Neural cell (in vitro differentiated cells): ENCODE data around the gene PCP2. TPM values are rescaled to one million over a fixed set of nuclear protein-coding genes. Genes with fewer than 3 reads are reported as not detected.

Experiments
- H2AFZ ChIP-seq: fragments of 200-600, 300-800 bp; sonication (generic), shearing (Covaris generic); 2 replicates; pipeline ENCODE4 v1.6.0; 2014; ENCODE audit warnings: low read depth, mild to moderate bottlenecking, antibody characterized with exemption, low read length, moderate library complexity
- H3F3A ChIP-seq: fragments of 200-600 bp; shearing (Covaris generic); 2 replicates; pipeline ENCODE4 v1.6.1; 2016; ENCODE audit warnings: mild to moderate bottlenecking, moderate library complexity, mixed read lengths, antibody characterized with exemption, low read length; ENCODE audit not compliant: insufficient read depth, poor library complexity, severe bottlenecking
- H3K27ac ChIP-seq: fragments of 200-600, 300-800 bp; sonication (generic), shearing (Covaris generic); 2 replicates; pipeline ENCODE4 v1.5.1; 2014; ENCODE audit warnings: mild to moderate bottlenecking, low read length, moderate library complexity
- H3K27me3 ChIP-seq: fragments of 300-800, 200-600 bp; sonication (generic), shearing (Covaris generic); 2 replicates; pipeline ENCODE4 v1.6.0; 2014; ENCODE audit warnings: mild to moderate bottlenecking, low read depth, low read length, moderate library complexity; ENCODE audit not compliant: insufficient read depth
- H3K36me3 ChIP-seq: fragments of 300-800, 200-600 bp; sonication (generic), shearing (Covaris generic); 2 replicates; pipeline ENCODE4 v1.5.1; 2014; ENCODE audit warnings: mild to moderate bottlenecking, antibody characterized with exemption, low read length, moderate library complexity; ENCODE audit not compliant: insufficient read depth
- H3K4me2 ChIP-seq: fragments of 300-800, 200-600 bp; sonication (generic), shearing (Covaris generic); 2 replicates; pipeline ENCODE4 v1.6.0; 2014; ENCODE audit warnings: mild to moderate bottlenecking, low read length
- H3K4me3 ChIP-seq: fragments of 300-800, 200-600 bp; sonication (generic), shearing (Covaris generic); 2 replicates; pipeline ENCODE4 v1.5.1; 2014; ENCODE audit warnings: mild to moderate bottlenecking, low read length, moderate library complexity
- H3K79me2 ChIP-seq: fragments of 200-600 bp; shearing (Covaris generic); replicated peaks from 2 replicates; pipeline ENCODE4 v1.6.0; 2014; ENCODE audit warnings: mild to moderate bottlenecking, low read length, moderate library complexity; ENCODE audit not compliant: insufficient read depth
- H3K9ac ChIP-seq: fragments of 300-800, 200-600 bp; sonication (generic), shearing (Covaris generic); 2 replicates; pipeline ENCODE4 v1.6.1; 2016; ENCODE audit warnings: mild to moderate bottlenecking, low read length, mixed read lengths
- H3K9me2 ChIP-seq: fragments of 200-600 bp; shearing (Covaris generic); 2 replicates; pipeline ENCODE4 v1.6.1; 2016; ENCODE audit warnings: mild to moderate bottlenecking, low read length, mixed read lengths; ENCODE audit not compliant: insufficient read depth
- H3K9me3 ChIP-seq: fragments of 200-600, 300-800 bp; sonication (generic), shearing (Covaris generic); 2 replicates; pipeline ENCODE4 v1.6.1; 2016; ENCODE audit warnings: mild to moderate bottlenecking, mixed run types, low read length, moderate library complexity, mixed read lengths
- H4K20me1 ChIP-seq: fragments of 200-600 bp; shearing (Covaris generic); 2 replicates; pipeline ENCODE4 v1.6.1; 2016; ENCODE audit warnings: mild to moderate bottlenecking, mixed run types; ENCODE audit not compliant: insufficient read depth
- EP300 ChIP-seq: fragments of 450-650 bp; conservative IDR thresholded peaks from 2 replicates; pipeline ENCODE4 v1.6.1; 2014; ENCODE audit warnings: antibody characterized with exemption, mild to moderate bottlenecking, moderate library complexity; ENCODE audit not compliant: poor library complexity, severe bottlenecking
- EZH2 ChIP-seq: fragments of 200-600, 300-800 bp; shearing (Covaris generic), sonication (generic); IDR thresholded peaks from 2 replicates; pipeline ENCODE4 v1.6.1; 2014; ENCODE audit warnings: antibody characterized with exemption, low read length, borderline replicate concordance, mild to moderate bottlenecking; ENCODE audit not compliant: insufficient read depth, poor library complexity, severe bottlenecking
- MXI1 ChIP-seq: fragments of 450-650 bp; conservative IDR thresholded peaks from 2 replicates; pipeline ENCODE4 v1.6.1; 2014; ENCODE audit warnings: antibody characterized with exemption, mild to moderate bottlenecking; ENCODE audit not compliant: poor library complexity, severe bottlenecking
- POLR2AphosphoS5 ChIP-seq: IDR thresholded peaks from 2 replicates; pipeline ENCODE4 v1.6.1; 2012
- RAD21 ChIP-seq: fragments of 450-650 bp; conservative IDR thresholded peaks from 2 replicates; pipeline ENCODE4 v1.6.1; 2014; ENCODE audit warnings: antibody characterized with exemption, mild to moderate bottlenecking, moderate library complexity
- SMC3 ChIP-seq: fragments of 450-650 bp; conservative IDR thresholded peaks from 2 replicates; pipeline ENCODE4 v1.6.1; 2014; ENCODE audit warnings: antibody characterized with exemption, mild to moderate bottlenecking, moderate library complexity; ENCODE audit not compliant: poor library complexity
- TAF1 ChIP-seq: IDR thresholded peaks from 2 replicates; pipeline ENCODE4 v1.6.1; 2012; ENCODE audit warnings: low read depth
- polyA plus RNA-seq: library from polyadenylated mRNA; depleted of rRNA; stranded (reverse); fragments of >200 nt; gene quantifications from 2 replicates; pipeline ENCODE4 v1.2.3, GENCODE V29; 2014
- TF ChIP-seq, protein P1 (sequence below): IDR thresholded peaks from 2 replicates; pipeline ENCODE4 v1.6.1; 2012; ENCODE audit warnings: borderline replicate concordance
- TF ChIP-seq, protein P2 (sequence below): fragments of 450-650 bp; IDR thresholded peaks from 2 replicates; pipeline ENCODE4 v1.5.1; 2014; ENCODE audit warnings: antibody characterized with exemption, mild to moderate bottlenecking, moderate library complexity; ENCODE audit not compliant: poor library complexity, severe bottlenecking

Gene PCP2
- polyA plus RNA-seq, 1 donor from 2014 or later, result not detected

DNA sequence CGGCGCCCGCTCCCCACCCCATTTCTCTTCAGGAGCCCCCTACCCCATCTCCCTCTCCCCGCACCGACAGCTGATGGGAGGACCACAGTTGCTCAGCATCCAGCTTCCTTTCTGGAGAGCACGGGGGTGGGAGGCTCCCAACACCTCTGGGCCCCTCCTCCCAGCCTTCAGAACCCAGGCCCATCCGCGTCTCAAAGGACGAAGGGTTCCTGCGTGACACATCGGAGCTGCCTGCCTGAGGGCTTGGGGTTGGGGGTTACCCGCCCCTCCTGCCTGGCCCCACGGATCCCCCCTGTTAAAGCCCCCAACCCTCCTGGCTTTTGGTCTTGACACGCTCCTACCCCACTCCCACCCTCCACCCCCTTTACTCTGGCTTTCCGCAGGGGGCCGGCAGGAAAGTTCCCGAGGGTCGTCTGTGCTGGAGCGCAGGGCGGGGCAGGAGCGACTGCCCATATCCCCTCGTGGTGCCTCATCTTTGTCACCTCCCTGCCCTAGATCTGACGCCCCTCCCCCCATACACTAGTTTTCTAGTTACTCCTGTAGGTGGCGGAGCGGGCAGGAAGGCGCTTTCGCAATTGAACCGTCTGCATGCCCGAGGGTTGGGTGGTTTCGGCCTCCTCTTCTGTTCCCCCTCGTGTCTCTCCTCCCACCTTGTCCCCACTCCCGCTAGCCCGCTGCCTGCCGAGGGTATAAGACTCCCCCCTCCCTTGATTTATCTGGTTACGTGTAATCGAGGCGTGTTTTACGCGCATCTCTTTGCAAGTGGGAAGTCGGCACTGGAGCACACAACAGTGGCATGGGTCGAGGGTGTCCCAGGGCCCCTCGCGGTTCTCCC, 48.0 kb upstream of the PCP2 start:
- no peaks in the 10 kb centered on the region for H4K20me1 ChIP-seq

GRCh38 chr19:7680606-7681339, 47.3 kb upstream of the PCP2 start, which contains the start of gene TRAPPC5:
Gene TRAPPC5 (plus strand): TSS chr19:7680833. CDS start chr19:7682254, 1,421 bp downstream.
- peak within 1 kb of the TSS; percentile 86 for H3K9ac ChIP-seq
- H3K27ac ChIP-seq, result peak within 1 kb of the TSS; percentile 64
- peak within 1 kb of the TSS; percentile 100 for H3K4me3 ChIP-seq
- H3K9me3 ChIP-seq, result no peaks in the 10 kb centered on the region
- no peaks in the 10 kb centered on the region for H4K20me1 ChIP-seq
- TF ChIP-seq, protein P1, sequence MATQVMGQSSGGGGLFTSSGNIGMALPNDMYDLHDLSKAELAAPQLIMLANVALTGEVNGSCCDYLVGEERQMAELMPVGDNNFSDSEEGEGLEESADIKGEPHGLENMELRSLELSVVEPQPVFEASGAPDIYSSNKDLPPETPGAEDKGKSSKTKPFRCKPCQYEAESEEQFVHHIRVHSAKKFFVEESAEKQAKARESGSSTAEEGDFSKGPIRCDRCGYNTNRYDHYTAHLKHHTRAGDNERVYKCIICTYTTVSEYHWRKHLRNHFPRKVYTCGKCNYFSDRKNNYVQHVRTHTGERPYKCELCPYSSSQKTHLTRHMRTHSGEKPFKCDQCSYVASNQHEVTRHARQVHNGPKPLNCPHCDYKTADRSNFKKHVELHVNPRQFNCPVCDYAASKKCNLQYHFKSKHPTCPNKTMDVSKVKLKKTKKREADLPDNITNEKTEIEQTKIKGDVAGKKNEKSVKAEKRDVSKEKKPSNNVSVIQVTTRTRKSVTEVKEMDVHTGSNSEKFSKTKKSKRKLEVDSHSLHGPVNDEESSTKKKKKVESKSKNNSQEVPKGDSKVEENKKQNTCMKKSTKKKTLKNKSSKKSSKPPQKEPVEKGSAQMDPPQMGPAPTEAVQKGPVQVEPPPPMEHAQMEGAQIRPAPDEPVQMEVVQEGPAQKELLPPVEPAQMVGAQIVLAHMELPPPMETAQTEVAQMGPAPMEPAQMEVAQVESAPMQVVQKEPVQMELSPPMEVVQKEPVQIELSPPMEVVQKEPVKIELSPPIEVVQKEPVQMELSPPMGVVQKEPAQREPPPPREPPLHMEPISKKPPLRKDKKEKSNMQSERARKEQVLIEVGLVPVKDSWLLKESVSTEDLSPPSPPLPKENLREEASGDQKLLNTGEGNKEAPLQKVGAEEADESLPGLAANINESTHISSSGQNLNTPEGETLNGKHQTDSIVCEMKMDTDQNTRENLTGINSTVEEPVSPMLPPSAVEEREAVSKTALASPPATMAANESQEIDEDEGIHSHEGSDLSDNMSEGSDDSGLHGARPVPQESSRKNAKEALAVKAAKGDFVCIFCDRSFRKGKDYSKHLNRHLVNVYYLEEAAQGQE, result peak; percentile 78
- peak; percentile 84 for TF ChIP-seq POLR2AphosphoS5
- TF ChIP-seq SMC3, result peak; percentile 92
- TF ChIP-seq EP300, result peak; percentile 68
- TF ChIP-seq MXI1, result peak; percentile 73
- no peak for TF ChIP-seq EZH2
- TF ChIP-seq TAF1, result peak; percentile 70
- TF ChIP-seq, protein P2, sequence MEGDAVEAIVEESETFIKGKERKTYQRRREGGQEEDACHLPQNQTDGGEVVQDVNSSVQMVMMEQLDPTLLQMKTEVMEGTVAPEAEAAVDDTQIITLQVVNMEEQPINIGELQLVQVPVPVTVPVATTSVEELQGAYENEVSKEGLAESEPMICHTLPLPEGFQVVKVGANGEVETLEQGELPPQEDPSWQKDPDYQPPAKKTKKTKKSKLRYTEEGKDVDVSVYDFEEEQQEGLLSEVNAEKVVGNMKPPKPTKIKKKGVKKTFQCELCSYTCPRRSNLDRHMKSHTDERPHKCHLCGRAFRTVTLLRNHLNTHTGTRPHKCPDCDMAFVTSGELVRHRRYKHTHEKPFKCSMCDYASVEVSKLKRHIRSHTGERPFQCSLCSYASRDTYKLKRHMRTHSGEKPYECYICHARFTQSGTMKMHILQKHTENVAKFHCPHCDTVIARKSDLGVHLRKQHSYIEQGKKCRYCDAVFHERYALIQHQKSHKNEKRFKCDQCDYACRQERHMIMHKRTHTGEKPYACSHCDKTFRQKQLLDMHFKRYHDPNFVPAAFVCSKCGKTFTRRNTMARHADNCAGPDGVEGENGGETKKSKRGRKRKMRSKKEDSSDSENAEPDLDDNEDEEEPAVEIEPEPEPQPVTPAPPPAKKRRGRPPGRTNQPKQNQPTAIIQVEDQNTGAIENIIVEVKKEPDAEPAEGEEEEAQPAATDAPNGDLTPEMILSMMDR, result peak; percentile 100
- peak; percentile 97 for TF ChIP-seq RAD21
- no peaks in the 10 kb centered on the region for H3F3A ChIP-seq
- peaks cover 8% of the 10 kb centered on the region for H3K79me2 ChIP-seq
- no peaks in the 10 kb centered on the region for H3K27me3 ChIP-seq
- no peaks in the 10 kb centered on the region for H3K36me3 ChIP-seq
- H3K4me2 ChIP-seq, result peak within 1 kb of the TSS; percentile 11
- no peaks in the 10 kb centered on the region for H3K9me2 ChIP-seq
- peak within 1 kb of the TSS; percentile 56 for H2AFZ ChIP-seq

More for the DNA sequence above, 48.0 kb upstream of the PCP2 start:
- H3K4me3 ChIP-seq, result peak overlapping the region; percentile 100
- H3K4me2 ChIP-seq, result peak overlapping the region; percentile 11
- peaks cover 8% of the 10 kb centered on the region for H3K79me2 ChIP-seq
- peak overlapping the region; percentile 56 for H2AFZ ChIP-seq
- no peaks in the 10 kb centered on the region for H3K9me3 ChIP-seq
- H3K27ac ChIP-seq, result peak overlapping the region; percentile 64
- no peaks in the 10 kb centered on the region for H3F3A ChIP-seq
- H3K36me3 ChIP-seq, result no peaks in the 10 kb centered on the region
- H3K27me3 ChIP-seq, result no peaks in the 10 kb centered on the region
- peak overlapping the region; percentile 86 for H3K9ac ChIP-seq
- no peaks in the 10 kb centered on the region for H3K9me2 ChIP-seq
- TF ChIP-seq SMC3 (peak; percentile 18), EP300 (no peak), TAF1 (no peak), MXI1 (no peak), EZH2 (no peak)
- TF ChIP-seq, protein P2, result peak; percentile 53
